Osteoblast (primary cell): ENCODE data around the gene ADGRV1. TPM values are rescaled to one million over a fixed set of nuclear protein-coding genes. Genes with fewer than 3 reads are reported as not detected.
"Not testable (repeated sequence)": the region's sequence is repeated elsewhere in the genome, so short reads cannot be mapped to it uniquely, and the experiment has no call there.

Experiments
- DNase-seq: peaks from one replicate; pipeline ENCODE4 v3.0.0; 2011; ENCODE audit warnings: low spot score, mixed read lengths; ENCODE audit not compliant: insufficient read length; ENCODE audit errors: missing footprints
- H2AFZ ChIP-seq: 2 replicates; pipeline ENCODE4 v1.6.0; 2011; ENCODE audit warnings: mild to moderate bottlenecking, low read length
- H3K27ac ChIP-seq: 2 replicates; pipeline ENCODE4 v1.5.1; 2011; ENCODE audit warnings: mild to moderate bottlenecking, low read depth, low read length, moderate library complexity
- H3K27me3 ChIP-seq: 2 replicates; pipeline ENCODE4 v1.6.0; 2012; ENCODE audit warnings: mild to moderate bottlenecking, control low read depth, inconsistent platforms, low read length, moderate library complexity; ENCODE audit not compliant: insufficient read depth
- H3K36me3 ChIP-seq: 2 replicates; pipeline ENCODE4 v1.5.1; 2011; ENCODE audit warnings: mild to moderate bottlenecking, low read length, control low read depth, moderate library complexity; ENCODE audit not compliant: insufficient read depth
- H3K4me1 ChIP-seq: 2 replicates; pipeline ENCODE4 v1.5.1; 2011; ENCODE audit warnings: mild to moderate bottlenecking, low read length, control low read depth, moderate library complexity; ENCODE audit not compliant: insufficient read depth
- H3K4me2 ChIP-seq: 2 replicates; pipeline ENCODE4 v1.6.0; 2011; ENCODE audit warnings: mild to moderate bottlenecking, low read length; ENCODE audit not compliant: insufficient read depth
- H3K4me3 ChIP-seq: fragments of 200-600 bp; sonication (generic); 3 replicates; pipeline ENCODE4 v1.5.1; 2012; ENCODE audit warnings: mild to moderate bottlenecking, low read length, inconsistent platforms; ENCODE audit not compliant: insufficient read depth
- H3K79me2 ChIP-seq: 2 replicates; pipeline ENCODE4 v1.6.0; 2012; ENCODE audit warnings: mild to moderate bottlenecking, low read length, control low read depth, inconsistent platforms; ENCODE audit not compliant: insufficient read depth
- H3K9me3 ChIP-seq: 2 replicates; pipeline ENCODE4 v1.5.1; 2011; ENCODE audit warnings: low read depth, low read length, control low read depth
- H4K20me1 ChIP-seq: 2 replicates; pipeline ENCODE4 v1.6.0; 2012; ENCODE audit warnings: mild to moderate bottlenecking, low read length, control low read depth; ENCODE audit not compliant: insufficient read depth
- total RNA-seq: library from RNA; depleted of rRNA; stranded (reverse); fragments of >200 nt; gene quantifications from 2 replicates; pipeline ENCODE4 v1.2.3, GENCODE V29; 2012
- TF ChIP-seq, protein P1 (sequence below): IDR thresholded peaks from 2 replicates; pipeline ENCODE4 v1.5.1; 2011; ENCODE audit warnings: mild to moderate bottlenecking, low read depth, low read length, moderate library complexity; ENCODE audit errors: extremely low read depth

Gene ADGRV1
- total RNA-seq, 1 donor, result under 0.01 TPM

DNA sequence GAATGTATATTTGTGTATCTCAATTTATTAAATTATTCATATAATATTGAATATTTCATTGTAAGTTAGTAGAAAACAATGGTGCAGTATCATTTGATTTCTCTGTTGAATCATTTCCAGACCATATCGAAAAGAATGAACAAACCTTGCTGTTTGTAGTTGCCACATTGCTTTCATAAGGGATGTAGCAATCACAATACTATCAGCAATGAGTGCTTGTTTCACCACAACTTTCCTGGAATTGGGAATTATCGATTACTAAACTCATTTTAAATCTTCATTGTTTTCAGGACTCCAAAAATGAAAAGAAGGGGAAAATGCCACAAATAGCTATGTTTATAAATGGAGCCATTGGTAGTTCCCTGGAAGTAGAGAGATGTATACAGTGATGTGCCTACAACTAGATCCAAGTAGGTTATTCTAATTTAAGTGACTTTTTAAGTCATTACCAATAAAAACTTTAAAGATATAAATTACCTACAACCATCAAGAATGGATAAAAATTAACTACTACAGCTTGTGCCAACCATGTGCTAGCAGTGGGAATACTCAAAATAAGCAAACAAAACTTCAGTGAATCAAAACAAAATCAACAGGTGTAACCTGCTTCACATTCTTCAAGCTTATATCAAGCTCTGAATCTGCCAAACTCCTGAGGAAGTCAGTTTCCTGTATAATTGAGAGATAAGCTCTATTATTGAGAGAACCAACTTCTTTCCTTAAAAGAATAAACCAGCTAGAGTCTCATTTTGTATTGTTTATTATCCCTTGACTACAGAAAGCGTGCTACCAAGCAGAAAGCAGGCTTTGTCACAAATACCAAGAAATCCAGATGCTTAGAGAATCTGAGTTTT lies 358.6 kb downstream of the ADGRV1 start:
- Histone ChIP-seq H3K9me3 (no peaks in the 10 kb centered on the region), H3K36me3 (no peaks in the 10 kb centered on the region), H3K4me3 (no peak overlapping the region), H3K4me1 (no peaks in the 10 kb centered on the region), H3K4me2 (no peak overlapping the region), H2AFZ (no peak overlapping the region), H4K20me1 (no peaks in the 10 kb centered on the region), H3K27ac (no peak overlapping the region), H3K79me2 (no peaks in the 10 kb centered on the region), H3K27me3 (peaks cover 2% of the 10 kb centered on the region)
- TF ChIP-seq, protein P1, sequence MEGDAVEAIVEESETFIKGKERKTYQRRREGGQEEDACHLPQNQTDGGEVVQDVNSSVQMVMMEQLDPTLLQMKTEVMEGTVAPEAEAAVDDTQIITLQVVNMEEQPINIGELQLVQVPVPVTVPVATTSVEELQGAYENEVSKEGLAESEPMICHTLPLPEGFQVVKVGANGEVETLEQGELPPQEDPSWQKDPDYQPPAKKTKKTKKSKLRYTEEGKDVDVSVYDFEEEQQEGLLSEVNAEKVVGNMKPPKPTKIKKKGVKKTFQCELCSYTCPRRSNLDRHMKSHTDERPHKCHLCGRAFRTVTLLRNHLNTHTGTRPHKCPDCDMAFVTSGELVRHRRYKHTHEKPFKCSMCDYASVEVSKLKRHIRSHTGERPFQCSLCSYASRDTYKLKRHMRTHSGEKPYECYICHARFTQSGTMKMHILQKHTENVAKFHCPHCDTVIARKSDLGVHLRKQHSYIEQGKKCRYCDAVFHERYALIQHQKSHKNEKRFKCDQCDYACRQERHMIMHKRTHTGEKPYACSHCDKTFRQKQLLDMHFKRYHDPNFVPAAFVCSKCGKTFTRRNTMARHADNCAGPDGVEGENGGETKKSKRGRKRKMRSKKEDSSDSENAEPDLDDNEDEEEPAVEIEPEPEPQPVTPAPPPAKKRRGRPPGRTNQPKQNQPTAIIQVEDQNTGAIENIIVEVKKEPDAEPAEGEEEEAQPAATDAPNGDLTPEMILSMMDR, result no peak
- DNase-seq, result no peak

DNA sequence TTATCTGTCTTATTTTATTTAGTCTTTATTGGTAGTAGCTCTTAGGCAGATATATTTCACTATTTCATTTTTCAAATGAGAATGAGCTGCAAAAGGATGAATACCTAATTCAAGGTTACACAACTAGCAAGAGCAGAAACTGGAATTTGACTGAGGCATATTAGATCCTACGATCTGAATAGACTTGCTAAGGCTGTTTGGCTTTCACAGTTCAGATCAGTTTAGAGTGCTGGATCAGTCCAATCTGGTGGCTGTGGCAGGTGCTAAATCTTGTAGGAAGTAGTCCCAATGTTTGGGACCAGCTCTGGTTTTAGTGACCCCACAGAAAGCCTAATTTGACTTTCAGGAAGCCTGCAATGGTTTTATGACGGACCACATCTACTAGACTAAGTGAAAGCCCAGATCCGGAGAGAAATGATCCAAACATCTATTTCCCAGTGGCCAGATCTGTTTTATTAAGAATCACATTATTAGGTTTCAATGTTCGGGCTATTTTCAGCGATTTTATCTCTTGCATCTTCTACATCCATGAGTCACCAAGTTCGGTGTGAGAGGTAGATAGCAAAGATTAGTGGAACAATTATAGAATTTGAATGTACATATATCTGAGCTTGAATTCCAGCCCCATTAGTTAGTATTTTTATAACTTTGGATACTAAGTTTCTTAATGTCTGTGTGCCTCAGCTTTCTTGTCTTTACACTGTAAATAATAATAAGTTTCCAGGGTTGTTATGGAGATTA lies 359.5 kb downstream of the ADGRV1 start:
- Histone ChIP-seq H3K79me2 (no peaks in the 10 kb centered on the region), H3K4me2 (no peak overlapping the region), H3K4me3 (no peak overlapping the region), H3K36me3 (no peaks in the 10 kb centered on the region), H4K20me1 (no peaks in the 10 kb centered on the region), H2AFZ (no peak overlapping the region), H3K9me3 (no peaks in the 10 kb centered on the region), H3K4me1 (no peaks in the 10 kb centered on the region), H3K27ac (no peak overlapping the region), H3K27me3 (peaks cover 2% of the 10 kb centered on the region)
- no peak for DNase-seq
- TF ChIP-seq, protein P1, result no peak

DNA sequence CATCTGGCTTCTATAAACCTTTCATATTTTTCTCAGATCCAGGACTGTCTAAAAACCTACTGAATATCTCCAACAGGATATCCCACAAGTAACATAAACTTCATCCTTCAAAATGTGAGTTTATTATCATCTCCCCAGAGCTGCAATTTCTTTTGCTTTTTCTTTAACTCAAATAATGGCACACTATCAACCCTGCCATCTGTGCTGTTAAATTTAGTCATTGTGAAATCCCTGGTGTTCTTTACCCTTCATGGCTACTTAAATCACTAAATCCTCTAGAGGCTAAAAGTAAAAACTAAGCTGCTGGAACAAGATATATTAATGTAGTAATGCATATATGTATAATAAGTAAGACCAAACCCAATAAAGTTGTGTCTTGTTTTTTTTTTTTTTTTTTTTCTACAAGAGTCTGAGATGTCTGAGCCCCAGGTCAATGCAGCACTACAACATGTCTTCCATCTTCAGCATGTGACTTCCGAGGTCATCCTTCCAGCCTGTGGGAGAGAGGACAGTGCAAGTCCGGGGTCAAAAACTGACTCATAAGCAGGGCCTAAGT lies 362.9 kb downstream of the ADGRV1 start:
- H3K79me2 ChIP-seq, result no peaks in the 10 kb centered on the region
- DNase-seq, result no peak
- H3K36me3 ChIP-seq, result no peaks in the 10 kb centered on the region
- TF ChIP-seq, protein P1, result no peak
- H3K4me2 ChIP-seq, result no peak overlapping the region
- H3K9me3 ChIP-seq, result no peaks in the 10 kb centered on the region
- H2AFZ ChIP-seq, result no peak overlapping the region
- peaks cover 2% of the 10 kb centered on the region for H3K27me3 ChIP-seq
- H3K4me3 ChIP-seq, result no peak overlapping the region
- no peaks in the 10 kb centered on the region for H4K20me1 ChIP-seq
- H3K27ac ChIP-seq, result no peak overlapping the region
- H3K4me1 ChIP-seq, result no peaks in the 10 kb centered on the region

DNA sequence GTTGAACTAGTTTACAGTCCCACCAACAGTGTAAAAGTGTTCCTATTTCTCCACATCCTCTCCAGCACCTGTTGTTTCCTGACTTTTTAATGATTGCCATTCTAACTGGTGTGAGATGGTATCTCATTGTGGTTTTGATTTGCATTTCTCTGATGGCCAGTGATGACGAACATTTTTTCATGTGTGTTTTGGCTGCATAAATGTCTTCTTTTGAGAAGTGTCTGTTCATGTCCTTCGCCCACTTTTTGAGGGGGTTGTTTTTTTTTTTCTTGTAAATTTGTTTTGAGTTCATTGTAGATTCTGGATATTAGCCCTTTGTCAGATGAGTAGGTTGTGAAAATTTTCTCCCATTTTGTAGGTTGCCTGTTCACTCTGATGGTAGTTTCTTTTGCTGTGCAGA lies 365.6 kb downstream of the ADGRV1 start:
- not testable (repeated sequence) for DNase-seq, H3K36me3 ChIP-seq, H3K4me3 ChIP-seq, H3K27me3 ChIP-seq, H3K79me2 ChIP-seq, H4K20me1 ChIP-seq, H3K4me1 ChIP-seq, H3K4me2 ChIP-seq, H3K9me3 ChIP-seq, H2AFZ ChIP-seq, H3K27ac ChIP-seq

DNA sequence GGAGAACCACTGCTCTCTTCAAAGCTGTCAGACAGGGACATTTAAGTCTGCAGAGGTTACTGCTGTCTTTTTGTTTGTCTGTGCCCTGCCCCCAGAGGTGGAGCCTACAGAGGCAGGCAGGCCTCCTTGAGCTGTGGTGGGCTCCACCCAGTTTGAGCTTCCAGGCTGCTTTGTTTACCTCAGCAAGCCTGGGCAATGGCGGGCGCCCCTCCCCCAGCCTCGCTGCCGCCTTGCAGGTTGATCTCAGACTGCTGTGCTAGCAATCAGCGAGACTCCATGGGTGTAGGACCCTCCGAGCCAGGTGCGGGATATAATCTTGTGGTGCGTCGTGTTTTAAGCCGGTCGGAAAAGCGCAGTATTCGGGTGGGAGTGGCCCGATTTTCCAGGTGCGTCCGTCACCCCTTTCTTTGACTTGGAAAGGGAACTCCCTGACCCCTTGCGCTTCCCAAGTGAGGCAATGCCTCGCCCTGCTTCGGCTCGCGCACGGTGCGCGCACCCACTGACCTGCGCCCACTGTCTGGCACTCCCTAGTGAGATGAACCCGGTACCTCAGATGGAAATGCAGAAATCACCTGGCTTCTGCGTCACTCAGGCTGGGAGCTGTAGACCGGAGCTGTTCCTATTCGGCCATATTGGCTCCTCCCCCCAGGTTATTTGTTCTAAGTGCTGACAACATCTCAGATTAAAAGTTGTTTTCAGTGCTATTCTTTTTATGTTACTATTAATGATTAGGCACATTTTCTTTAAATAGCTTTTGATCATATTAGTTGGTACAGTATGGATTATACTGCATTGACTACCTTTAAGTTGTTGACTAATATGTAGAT lies 370.6 kb downstream of the ADGRV1 start:
- DNase-seq, H4K20me1 ChIP-seq, H3K36me3 ChIP-seq, H3K4me2 ChIP-seq, H3K27me3 ChIP-seq, H3K79me2 ChIP-seq, H3K4me3 ChIP-seq, H3K27ac ChIP-seq, H3K9me3 ChIP-seq, H3K4me1 ChIP-seq, H2AFZ ChIP-seq: not testable (repeated sequence)
